GM12865 (cell line): ENCODE results near the gene CELSR3.

Source experiments
- DNase-seq: peaks from one replicate; pipeline ENCODE4 v3.0.0; 2010; ENCODE audit warnings: low read depth
- H3K4me3 ChIP-seq: 2 replicates; pipeline ENCODE4 v1.5.1; 2011; ENCODE audit warnings: mild to moderate bottlenecking, low read depth, low read length, control low read depth
- CTCF ChIP-seq: IDR thresholded peaks from 2 replicates; pipeline ENCODE4 v1.5.1; 2011; ENCODE audit warnings: low read length, control low read depth, low read depth, inconsistent platforms; ENCODE audit not compliant: insufficient read depth; ENCODE audit errors: missing control alignments

The CELSR3 gene

GRCh38 chr3:48619541-48620524 lies 42.9 kb downstream of the CELSR3 start:
- no peak for DNase-seq
- H3K4me3 ChIP-seq = no peak overlapping the region
- no peak for TF ChIP-seq CTCF

- no peak for DNase-seq
- TF ChIP-seq CTCF = no peak
- H3K4me3 ChIP-seq = no peak overlapping the region
Observed at GRCh38 chr3:48617559-48617958, 45.1 kb downstream of the CELSR3 start.

GRCh38 chr3:48614044-48614443 lies 48.6 kb downstream of the CELSR3 start:
- no peak for DNase-seq
- H3K4me3 ChIP-seq = no peak overlapping the region

GRCh38 chr3:48612309-48612708 lies 50.4 kb downstream of the CELSR3 start:
- no peak for DNase-seq
- TF ChIP-seq CTCF = no peak
- H3K4me3 ChIP-seq = no peak overlapping the region

More at GRCh38 chr3:48614044-48614443, 48.6 kb downstream of the CELSR3 start:
- TF ChIP-seq CTCF = no peak

- H3K4me3 ChIP-seq = peak within 1 kb of the TSS; percentile 86
- TF ChIP-seq CTCF = peak; percentile 71
- peak; percentile 96 for DNase-seq
Observed at GRCh38 chr3:48609088-48610005, 53.3 kb downstream of the CELSR3 start, which contains the start of gene UQCRC1. TSS of gene UQCRC1 (minus strand) at chr3:48609646. CDS start at chr3:48609620, 26 bp downstream.

- no peak for TF ChIP-seq CTCF
- H3K4me3 ChIP-seq = no peak overlapping the region
- no peak for DNase-seq
Observed at GRCh38 chr3:48607519-48607918, 55.2 kb downstream of the CELSR3 start.
